H1 (cell line): ENCODE measurements around the gene NDUFAF8. TPM values are rescaled to one million over a fixed set of nuclear protein-coding genes. Genes with fewer than 3 reads are reported as not detected.
A peak's percentile ranks its signal among the peaks of the same experiment; 100 is the strongest.

Experiments used
- CTCF ChIA-PET: fragments of 300-600 bp; sonication (Branson Sonifier 250); formaldehyde crosslinking; loops from one replicate; lab custom pipeline; 2021; ENCODE audit not compliant: partially characterized antibody; lab: Charles Lee
- POLR2A ChIA-PET: fragments of 300-600 bp; sonication (Branson Sonifier 250); formaldehyde crosslinking; loops from one replicate; lab custom pipeline; 2021; ENCODE audit warnings: inconsistent platforms; ENCODE audit not compliant: partially characterized antibody; lab: Charles Lee
- DNase-seq, 2 experiments: peaks; one replicate each; pipeline versions ENCODE4 v3.0.0 to v3.0.0-alpha.2; 2010 to 2022; ENCODE audit warnings: low spot score in 2 of 2, low read depth in 1 of 2, mixed read lengths in 1 of 2
- FAIRE-seq: peaks from 2 replicates; lab custom pipeline; 2011; peaks lifted over from hg19 to GRCh38; lab: Jason Lieb, UNC
- H2AFZ ChIP-seq: 2 replicates; pipeline ENCODE4 v1.8.1; 2012; ENCODE audit warnings: low read length, inconsistent platforms
- H2AK5ac ChIP-seq: 2 replicates; pipeline ENCODE4 v1.6.1; 2013; ENCODE audit warnings: low read depth, low read length
- H2BK120ac ChIP-seq: replicated peaks from 2 replicates; pipeline ENCODE3; 2013; ENCODE audit warnings: low read depth, low read length, inconsistent platforms
- H2BK12ac ChIP-seq: 2 replicates; pipeline ENCODE4 v1.6.1; 2013; ENCODE audit warnings: low read depth, low read length
- H2BK15ac ChIP-seq: 2 replicates; pipeline ENCODE4 v1.6.1; 2013; ENCODE audit warnings: low read length
- H2BK20ac ChIP-seq: 2 replicates; pipeline ENCODE4 v1.6.1; 2013; ENCODE audit warnings: low read length
- H2BK5ac ChIP-seq: 2 replicates; pipeline ENCODE4 v1.6.1; 2013; ENCODE audit warnings: low read depth, low read length
- H3K14ac ChIP-seq: 2 replicates; pipeline ENCODE4 v1.6.1; 2013; ENCODE audit warnings: inconsistent platforms; ENCODE audit not compliant: insufficient read length
- H3K18ac ChIP-seq: 2 replicates; pipeline ENCODE4 v1.6.1; 2013; ENCODE audit warnings: low read length; ENCODE audit errors: extremely low read depth
- H3K23ac ChIP-seq: 2 replicates; pipeline ENCODE4 v1.6.1; 2013; ENCODE audit warnings: inconsistent platforms; ENCODE audit not compliant: insufficient read length
- H3K23me2 ChIP-seq: 2 replicates; pipeline ENCODE4 v1.6.1; 2013; ENCODE audit warnings: low read depth, low read length
- H3K27ac ChIP-seq: 2 replicates; pipeline ENCODE4 v1.6.1; 2011; ENCODE audit warnings: low read depth, low read length, inconsistent platforms
- H3K27me3 ChIP-seq, 4 experiments: replicated peaks in 1 of 4; 1 replicate in 1 of 4; 2 replicates in 3 of 4; pipeline versions ENCODE4 v1.6.1 to v1.8.1; 2011 to 2013; ENCODE audit warnings: low read length in 3 of 4, mild to moderate bottlenecking in 3 of 4, inconsistent platforms in 2 of 4, mixed read lengths in 2 of 4, moderate library complexity in 1 of 4; ENCODE audit not compliant: control insufficient read depth in 3 of 4, insufficient read depth in 3 of 4; ENCODE audit errors: extremely low read depth in 1 of 4
- H3K36me3 ChIP-seq, 4 experiments: 2 replicates each; pipeline versions ENCODE4 v1.6.1 to v1.8.1; 2011 to 2013; ENCODE audit warnings: mild to moderate bottlenecking in 4 of 4, low read length in 3 of 4, moderate library complexity in 2 of 4, control low read depth in 1 of 4, inconsistent platforms in 1 of 4; ENCODE audit not compliant: insufficient read depth in 4 of 4, control insufficient read depth in 2 of 4
- H3K4ac ChIP-seq: replicated peaks from 2 replicates; pipeline ENCODE3; 2013; ENCODE audit warnings: low read length, low read depth, mixed read lengths, inconsistent platforms; ENCODE audit not compliant: insufficient read length
- H3K4me1 ChIP-seq, 4 experiments: replicated peaks in 1 of 4; 1 replicate in 1 of 4; 2 replicates in 3 of 4; pipeline versions ENCODE4 v1.6.1 to v1.8.1; 2011 to 2013; ENCODE audit warnings: low read length in 3 of 4, inconsistent platforms in 2 of 4, mixed read lengths in 1 of 4; ENCODE audit not compliant: insufficient read depth in 4 of 4, control insufficient read depth in 3 of 4
- H3K4me2 ChIP-seq, 2 experiments: 2 replicates each; pipeline versions ENCODE4 v1.6.1 to v1.8.1; 2011 to 2013; ENCODE audit warnings: low read depth in 2 of 2, low read length in 2 of 2, control low read depth in 1 of 2, inconsistent platforms in 1 of 2, mild to moderate bottlenecking in 1 of 2; ENCODE audit not compliant: insufficient read depth in 1 of 2
- H3K4me3 ChIP-seq, 4 experiments: fragments of 200-600, 300-600 bp in 1 of 4; sonication (generic), shearing (Covaris generic), sonication (Bioruptor Twin) in 1 of 4; 2 replicates each; pipeline versions ENCODE4 v1.5.1 to v1.8.1; 2011 to 2016; ENCODE audit warnings: low read length in 4 of 4, low read depth in 3 of 4, control low read depth in 2 of 4, inconsistent platforms in 2 of 4, mild to moderate bottlenecking in 2 of 4, mixed read lengths in 1 of 4, moderate library complexity in 1 of 4; ENCODE audit not compliant: insufficient read depth in 2 of 4; ENCODE audit errors: extremely low read depth in 1 of 4
- H3K56ac ChIP-seq: replicated peaks from 2 replicates; pipeline ENCODE3; 2013; ENCODE audit warnings: low read depth, mild to moderate bottlenecking, mixed read lengths, low read length, inconsistent platforms; ENCODE audit not compliant: insufficient read length
- H3K79me1 ChIP-seq: 2 replicates; pipeline ENCODE4 v1.6.1; 2013; ENCODE audit warnings: low read depth, low read length, control low read depth
- H3K79me2 ChIP-seq, 2 experiments: 2 replicates each; pipeline versions ENCODE4 v1.6.1 to v1.8.1; 2012 to 2013; ENCODE audit warnings: low read length in 2 of 2, mild to moderate bottlenecking in 2 of 2, inconsistent platforms in 1 of 2; ENCODE audit not compliant: insufficient read depth in 2 of 2, control insufficient read depth in 1 of 2
- H3K9ac ChIP-seq, 4 experiments: replicated peaks in 1 of 4; 1 replicate in 1 of 4; 2 replicates in 3 of 4; pipeline versions ENCODE4 v1.6.1 to v1.8.1; 2011 to 2013; ENCODE audit warnings: low read depth in 3 of 4, low read length in 3 of 4, control low read depth in 2 of 4, mild to moderate bottlenecking in 2 of 4, moderate library complexity in 2 of 4, inconsistent platforms in 1 of 4; ENCODE audit errors: extremely low read depth in 1 of 4
- H3K9me3 ChIP-seq, 2 experiments: 2 replicates each; pipeline versions ENCODE4 v1.6.1 to v1.8.1; 2012 to 2013; ENCODE audit warnings: mild to moderate bottlenecking in 2 of 2, moderate library complexity in 2 of 2, control low read depth in 1 of 2, inconsistent platforms in 1 of 2, low read depth in 1 of 2, low read length in 1 of 2, mixed read lengths in 1 of 2; ENCODE audit not compliant: insufficient read depth in 2 of 2
- H4K20me1 ChIP-seq, 2 experiments: replicated peaks in 1 of 2; 2 replicates each; pipeline versions ENCODE3 to v1.8.1; 2011 to 2013; ENCODE audit warnings: inconsistent platforms in 2 of 2, low read length in 2 of 2, mild to moderate bottlenecking in 1 of 2; ENCODE audit not compliant: insufficient read depth in 2 of 2, control insufficient read depth in 1 of 2
- H4K5ac ChIP-seq: 2 replicates; pipeline ENCODE4 v1.6.1; 2013; ENCODE audit warnings: low read length, low read depth, mixed read lengths, inconsistent platforms; ENCODE audit not compliant: insufficient read length
- H4K8ac ChIP-seq: 2 replicates; pipeline ENCODE4 v1.8.0; 2013; ENCODE audit warnings: mild to moderate bottlenecking, moderate library complexity, low read length, inconsistent platforms; ENCODE audit not compliant: insufficient read depth; ENCODE audit errors: extremely low read depth
- H4K91ac ChIP-seq: replicated peaks from 2 replicates; pipeline ENCODE3; 2013; ENCODE audit warnings: low read length, mixed read lengths, inconsistent platforms; ENCODE audit not compliant: insufficient read length
- CTBP2 ChIP-seq: IDR thresholded peaks from 2 replicates; pipeline ENCODE4 v1.7.0; 2011; ENCODE audit warnings: borderline replicate concordance, mild to moderate bottlenecking, moderate library complexity, mixed read lengths, low read length; ENCODE audit not compliant: insufficient read depth, insufficient read length
- E2F6 ChIP-seq: IDR thresholded peaks from 2 replicates; pipeline ENCODE4 v1.6.1; 2012; ENCODE audit warnings: inconsistent platforms
- NANOG ChIP-seq: IDR thresholded peaks from 2 replicates; pipeline ENCODE4 v1.6.1; 2011; ENCODE audit warnings: low read length, low read depth, mild to moderate bottlenecking, inconsistent platforms; ENCODE audit not compliant: insufficient read depth, poor library complexity, severe bottlenecking
- SIRT6 ChIP-seq: IDR thresholded peaks from one replicate; pipeline ENCODE4 v1.7.1; 2012; ENCODE audit warnings: low read length, inconsistent platforms
- SRF ChIP-seq: IDR thresholded peaks from 2 replicates; pipeline ENCODE4 v1.6.1; 2011; ENCODE audit warnings: mild to moderate bottlenecking, low read depth, low read length, moderate library complexity
- WGBS, 2 experiments: shearing (Covaris generic) in 1 of 2; methylation state at CpG; one replicate each; pipeline versions ENCODE4 v1.1.6 to v1.1.7; 2013 to 2015; ENCODE audit warnings: low lambda C conversion rate in 2 of 2, mixed read lengths in 2 of 2, inconsistent platforms in 1 of 2, low coverage in 1 of 2, missing lambda C conversion rate in 1 of 2; ENCODE audit not compliant: insufficient replicate concordance in 2 of 2, insufficient coverage in 1 of 2, insufficient read length in 1 of 2; ENCODE audit errors: extremely low coverage in 1 of 2, missing lambda C conversion rate in 1 of 2; 5-methylcytosine and 5-hydroxymethylcytosine counted together
- polyA plus RNA-seq, 7 experiments: library from polyadenylated mRNA; depleted of rRNA in 3 of 7; stranded (reverse) in 5 of 7; unstranded in 2 of 7; fragments of >200 nt in 5 of 7; fragments of 200-250 nt in 2 of 7; gene quantifications; 1 replicate in 5 of 7; 2 replicates in 1 of 7; 4 replicates in 1 of 7; pipeline versions ENCODE4 v1.2.1 to v1.2.3, GENCODE V29; 2011 to 2013; ENCODE audit warnings: missing spikeins in 2 of 7, mixed read lengths in 2 of 7
- total RNA-seq: library from RNA; stranded (reverse); fragmentation: NEBNext Ultra II Directional; extraction: Animal tissue kit (Norgen Biotek cat#: 25700); gene quantifications from 2 replicates; pipeline ENCODE4 v1.2.1, GENCODE V29; 2021
- TF ChIP-seq, protein P1 (sequence below): IDR thresholded peaks from 2 replicates; pipeline ENCODE4 v1.6.1; 2011; ENCODE audit warnings: low read depth, mild to moderate bottlenecking, low read length; ENCODE audit not compliant: insufficient read depth

NDUFAF8 gene
- total and polyA plus RNA-seq, 2 of the 8 experiments (the other 6 are each of a cell fraction or from before 2014, with no cell fraction given) = 48.9 to 91.1 TPM

DNA sequence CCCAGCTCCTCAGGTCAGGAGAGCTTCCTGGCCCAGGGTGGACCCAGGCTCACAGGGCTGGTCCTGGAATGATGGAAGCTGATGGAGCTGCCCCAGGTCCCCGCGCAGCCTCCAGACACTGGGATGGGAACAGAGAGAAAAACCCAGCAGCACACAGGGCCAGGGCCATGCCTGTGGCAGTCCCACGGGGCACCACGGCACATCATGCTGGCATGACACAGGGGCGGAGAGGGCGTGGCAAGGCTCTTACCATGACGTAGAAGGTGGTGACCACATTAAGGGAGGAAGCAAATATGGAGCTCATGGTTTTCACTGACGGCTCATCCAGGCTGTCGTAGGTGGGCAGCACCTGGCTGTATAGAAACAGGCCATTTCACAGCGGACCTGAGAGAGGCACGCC, 37.7 kb downstream of the NDUFAF8 start:
- no peak for TF ChIP-seq E2F6
- TF ChIP-seq SIRT6 = no peak
- TF ChIP-seq, protein P1, sequence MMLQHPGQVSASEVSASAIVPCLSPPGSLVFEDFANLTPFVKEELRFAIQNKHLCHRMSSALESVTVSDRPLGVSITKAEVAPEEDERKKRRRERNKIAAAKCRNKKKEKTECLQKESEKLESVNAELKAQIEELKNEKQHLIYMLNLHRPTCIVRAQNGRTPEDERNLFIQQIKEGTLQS = no peak
- TF ChIP-seq CTBP2 = no peak
- no peak for TF ChIP-seq NANOG
- TF ChIP-seq SRF = no peak
- Histone ChIP-seq H3K36me3 (peaks cover 0 to 16% (median 3%) of the 10 kb centered on the region in 4 experiments; a peak in 3 of 8 replicates), H3K79me1 (peaks cover 3% of the 10 kb centered on the region), H4K91ac (no peak overlapping the region), H3K23me2 (no peaks in the 10 kb centered on the region), H2AK5ac (no peak overlapping the region), H3K79me2 (no peaks in the 10 kb centered on the region), H2BK12ac (no peak overlapping the region), H2BK20ac (no peak overlapping the region), H3K56ac (no peak overlapping the region), H3K4me3 (no peak overlapping the region), H2BK15ac (no peak overlapping the region), H3K9ac (no peak overlapping the region), H2AFZ (no peak overlapping the region), H3K18ac (no peak overlapping the region), H4K20me1 (peaks cover 13 to 14% of the 10 kb centered on the region in 2 experiments), H4K8ac (no peak overlapping the region), H3K4me1 (0 out of 7 replicates have a peak, but pooled peaks cover 0 to under 1% (median 0%) of the 10 kb centered on the region in 4 experiments), H3K4me2 (no peak overlapping the region), H3K27ac (no peak overlapping the region), H3K4ac (no peak overlapping the region), H3K9me3 (no peaks in the 10 kb centered on the region), H3K23ac (no peak overlapping the region), H2BK5ac (0 out of 2 replicates have a peak overlapping the region, but pooled peaks have one; percentile 56), H2BK120ac (no peak overlapping the region), H4K5ac (no peak overlapping the region), H3K14ac (no peak overlapping the region), H3K27me3 (no peaks in the 10 kb centered on the region)
- DNase-seq = no peak
- ChIA-PET POLR2A (interaction anchor here (1.1 kb wide), 1 partner anchor 9 kb away, joined by 3 read pairs; no protein-coding TSS in a partner anchor), CTCF (interaction anchor here (1.4 to 1.6 kb wide), 2 partner anchors 15 to 246 kb away, joined by 5 to 6 read pairs; no protein-coding TSS in a partner anchor)
- FAIRE-seq = no peak
- 89% methylated on average over 11 of the region's 11 CpGs; no CpG with 5 or more reads in 1 of the 2 experiments for WGBS, 2 experiments
